HCT116 (cell line): ENCODE measurements around the gene SLIT1. TPM values are rescaled to one million over a fixed set of nuclear protein-coding genes. Genes with fewer than 3 reads are reported as not detected.

ENCODE experiments used
- ATAC-seq: fragments of 200-7000 bp; cut with Tn5 transposase; 2 replicates; pipeline ENCODE4 v1.9.1; 2020; ENCODE audit warnings: mild to moderate bottlenecking, moderate library complexity
- BruUV-seq: library from RNA; stranded (reverse); fragments of 400-500 nt; replicated peaks from 2 replicates; lab custom pipeline; 2021; lab: Mats Ljungman, UMichigan
- CTCF ChIA-PET: fragments of 300-600 bp; sonication (Branson Sonifier 250); formaldehyde crosslinking; loops from one replicate; lab custom pipeline; 2021; ENCODE audit warnings: antibody characterized with exemption; lab: Charles Lee
- POLR2A ChIA-PET: fragments of 300-600, 350-600 bp; sonication (Branson Sonifier 250); formaldehyde crosslinking; loops from one replicate; lab custom pipeline; 2021; ENCODE audit warnings: antibody characterized with exemption; lab: Charles Lee
- RAD21 ChIA-PET, 2 experiments: fragments of 300-600 bp; sonication (Branson Sonifier 250); formaldehyde crosslinking; loops; one replicate each; lab custom pipeline; 2023; ENCODE audit warnings: low total read pairs in 2 of 2; ENCODE audit not compliant: uncharacterized antibody in 2 of 2, unreplicated experiment in 2 of 2, low non-redundant PET in 1 of 2; lab: Charles Lee
- DNase-seq: peaks from one replicate; pipeline ENCODE4 v3.0.0-alpha.2; 2010; ENCODE audit warnings: low read depth, low spot score
- H2AFZ ChIP-seq: fragments of 200-600 bp; shearing (Covaris generic), sonication (generic); 2 replicates; pipeline ENCODE4 v1.6.1; 2017; ENCODE audit warnings: low read depth, mixed run types, mixed read lengths, antibody characterized with exemption, low read length; ENCODE audit not compliant: poor library complexity, severe bottlenecking
- H3K27ac ChIP-seq: 2 replicates; pipeline ENCODE4 v1.5.1; 2012; ENCODE audit warnings: low read depth, low read length
- H3K27me3 ChIP-seq: fragments of 200-600 bp; sonication (generic); 2 replicates; pipeline ENCODE4 v1.6.1; 2016; ENCODE audit warnings: mixed run types, low read length, mixed read lengths; ENCODE audit not compliant: insufficient read depth
- H3K36me3 ChIP-seq, 2 experiments: fragments of 200-500 bp in 1 of 2; fragments of 200-600 bp in 1 of 2; sonication (Bioruptor generic) in 1 of 2; sonication (generic) in 1 of 2; 2 replicates each; pipeline versions ENCODE4 v1.5.1 to v1.6.1; 2014 to 2016; ENCODE audit warnings: low read length in 2 of 2, inconsistent platforms in 1 of 2, mixed read lengths in 1 of 2, mixed run types in 1 of 2; ENCODE audit not compliant: insufficient read depth in 2 of 2, control insufficient read depth in 1 of 2
- H3K4me1 ChIP-seq, 2 experiments: fragments of 200-600 bp in 1 of 2; sonication (generic) in 1 of 2; 2 replicates each; pipeline versions ENCODE4 v1.5.1 to v1.6.1; 2012 to 2017; ENCODE audit warnings: low read length in 2 of 2, inconsistent platforms in 1 of 2, mild to moderate bottlenecking in 1 of 2, mixed read lengths in 1 of 2, mixed run types in 1 of 2, moderate library complexity in 1 of 2; ENCODE audit not compliant: insufficient read depth in 2 of 2, control insufficient read depth in 1 of 2
- H3K4me2 ChIP-seq: fragments of 200-600 bp; sonication (generic); 2 replicates; pipeline ENCODE4 v1.6.1; 2017; ENCODE audit warnings: mixed run types, low read length, mixed read lengths
- H3K4me3 ChIP-seq, 2 experiments: fragments of 200-600 bp in 1 of 2; sonication (generic) in 1 of 2; replicated peaks in 1 of 2; 2 replicates each; pipeline ENCODE4 v1.5.1; 2011 to 2016; ENCODE audit warnings: low read length in 2 of 2, control low read depth in 1 of 2, low read depth in 1 of 2, mild to moderate bottlenecking in 1 of 2, mixed read lengths in 1 of 2, mixed run types in 1 of 2
- H3K79me2 ChIP-seq: fragments of 200-600 bp; sonication (generic); 2 replicates; pipeline ENCODE4 v1.6.1; 2017; ENCODE audit warnings: mild to moderate bottlenecking, mixed run types, low read length, moderate library complexity, mixed read lengths; ENCODE audit not compliant: insufficient read depth
- H3K9ac ChIP-seq: fragments of 200-600 bp; sonication (generic); 2 replicates; pipeline ENCODE4 v1.6.1; 2016; ENCODE audit warnings: low read length, mixed read lengths
- H3K9me2 ChIP-seq: fragments of 200-600 bp; sonication (generic), shearing (Covaris generic); 2 replicates; pipeline ENCODE4 v1.6.1; 2017; ENCODE audit warnings: mixed run types, mild to moderate bottlenecking, moderate library complexity; ENCODE audit not compliant: insufficient read depth
- H3K9me3 ChIP-seq, 2 experiments: fragments of 200-500 bp in 1 of 2; fragments of 200-600 bp in 1 of 2; sonication (Bioruptor generic) in 1 of 2; sonication (generic) in 1 of 2; 2 replicates each; pipeline ENCODE4 v1.6.1; 2014 to 2017; ENCODE audit warnings: low read length in 2 of 2, mixed read lengths in 2 of 2, inconsistent platforms in 1 of 2, low read depth in 1 of 2, mild to moderate bottlenecking in 1 of 2, mixed run types in 1 of 2, moderate library complexity in 1 of 2; ENCODE audit not compliant: control insufficient read depth in 1 of 2, insufficient read depth in 1 of 2
- H4K20me1 ChIP-seq: fragments of 200-600 bp; sonication (generic), shearing (Covaris generic); 2 replicates; pipeline ENCODE4 v1.6.1; 2017; ENCODE audit warnings: mixed run types, mild to moderate bottlenecking, moderate library complexity; ENCODE audit not compliant: insufficient read depth
- CBX3 ChIP-seq: IDR thresholded peaks from 2 replicates; pipeline ENCODE4 v1.6.1; 2012; ENCODE audit warnings: low read depth
- CEBPB ChIP-seq: IDR thresholded peaks from 2 replicates; pipeline ENCODE4 v1.6.1; 2012; ENCODE audit warnings: low read depth
- EGR1 ChIP-seq: IDR thresholded peaks from 2 replicates; pipeline ENCODE4 v1.6.1; 2012; ENCODE audit warnings: low read depth
- JUND ChIP-seq: IDR thresholded peaks from 2 replicates; pipeline ENCODE4 v1.6.1; 2012
- SIN3A ChIP-seq: IDR thresholded peaks from 2 replicates; pipeline ENCODE4 v1.6.1; 2012; ENCODE audit warnings: low read depth
- SRF ChIP-seq: IDR thresholded peaks from 2 replicates; pipeline ENCODE4 v1.6.1; 2012; ENCODE audit warnings: low read depth
- ZNF274 ChIP-seq: fragments of 200-500 bp; sonication (Bioruptor generic); IDR thresholded peaks from 2 replicates; pipeline ENCODE4 v1.6.1; 2014; ENCODE audit warnings: mild to moderate bottlenecking, low read depth, low read length, inconsistent platforms
- intact Hi-C: fragments of 100-400 bp; cut with micrococcal nuclease; formaldehyde crosslinking; loops from 2 replicates; pipeline ENCODE4 v1.10.0; 2022
- total RNA-seq: library from RNA; stranded (reverse); gene quantifications from one replicate; pipeline ENCODE4 v1.2.1, GENCODE V29; 2021; ENCODE audit not compliant: unreplicated experiment
- TF ChIP-seq, protein P1 (sequence below), 3 experiments: fragments of 200-600 bp in 1 of 3; sonication (generic) in 1 of 3; IDR thresholded peaks in 2 of 3; conservative IDR thresholded peaks in 1 of 3; 2 replicates each; pipeline ENCODE4 v1.5.1; 2012 to 2017; ENCODE audit warnings: low read depth in 2 of 3, low read length in 2 of 3, antibody characterized with exemption in 1 of 3, borderline replicate concordance in 1 of 3, control low read depth in 1 of 3, mild to moderate bottlenecking in 1 of 3, mixed read lengths in 1 of 3, mixed run types in 1 of 3, moderate library complexity in 1 of 3; ENCODE audit not compliant: insufficient read depth in 1 of 3
- TF ChIP-seq, protein P2 (sequence below): IDR thresholded peaks from 2 replicates; pipeline ENCODE4 v1.6.1; 2012
- TF ChIP-seq, protein P3 (sequence below): IDR thresholded peaks from 2 replicates; pipeline ENCODE4 v1.6.1; 2012
- TF ChIP-seq, protein P4 (sequence below): IDR thresholded peaks from 2 replicates; pipeline ENCODE4 v1.6.1; 2012; ENCODE audit warnings: low read depth

The SLIT1 gene
- total RNA-seq, 1 experiment from 2014 or later, result 0.42 TPM

DNA sequence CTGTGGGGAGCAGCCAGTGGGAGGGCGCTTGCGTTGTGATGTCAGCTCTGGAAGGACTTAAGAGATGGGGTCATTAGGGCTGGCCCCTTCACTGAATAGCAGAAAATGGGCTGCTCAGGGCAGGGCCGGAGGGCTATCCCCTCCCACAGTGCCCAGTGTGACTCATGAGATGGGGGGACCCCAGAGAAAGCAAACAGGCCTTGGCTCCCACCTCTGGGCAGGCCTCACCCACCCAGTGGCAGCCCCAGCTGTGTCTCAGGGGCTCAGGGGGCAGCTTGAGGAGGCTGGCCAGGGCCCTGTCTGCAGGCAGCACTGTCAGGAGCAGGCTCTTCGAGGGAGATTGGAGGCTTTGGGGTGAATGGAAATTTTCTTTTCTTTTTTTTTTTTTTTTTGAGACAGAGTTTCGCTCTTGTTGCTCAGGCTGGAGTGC is 168.3 kb downstream of the SLIT1 start (continued):
- TF ChIP-seq, protein P1, sequence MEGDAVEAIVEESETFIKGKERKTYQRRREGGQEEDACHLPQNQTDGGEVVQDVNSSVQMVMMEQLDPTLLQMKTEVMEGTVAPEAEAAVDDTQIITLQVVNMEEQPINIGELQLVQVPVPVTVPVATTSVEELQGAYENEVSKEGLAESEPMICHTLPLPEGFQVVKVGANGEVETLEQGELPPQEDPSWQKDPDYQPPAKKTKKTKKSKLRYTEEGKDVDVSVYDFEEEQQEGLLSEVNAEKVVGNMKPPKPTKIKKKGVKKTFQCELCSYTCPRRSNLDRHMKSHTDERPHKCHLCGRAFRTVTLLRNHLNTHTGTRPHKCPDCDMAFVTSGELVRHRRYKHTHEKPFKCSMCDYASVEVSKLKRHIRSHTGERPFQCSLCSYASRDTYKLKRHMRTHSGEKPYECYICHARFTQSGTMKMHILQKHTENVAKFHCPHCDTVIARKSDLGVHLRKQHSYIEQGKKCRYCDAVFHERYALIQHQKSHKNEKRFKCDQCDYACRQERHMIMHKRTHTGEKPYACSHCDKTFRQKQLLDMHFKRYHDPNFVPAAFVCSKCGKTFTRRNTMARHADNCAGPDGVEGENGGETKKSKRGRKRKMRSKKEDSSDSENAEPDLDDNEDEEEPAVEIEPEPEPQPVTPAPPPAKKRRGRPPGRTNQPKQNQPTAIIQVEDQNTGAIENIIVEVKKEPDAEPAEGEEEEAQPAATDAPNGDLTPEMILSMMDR (IDR thresholded peaks at IDR 0.05 in 2 of 3, conservative IDR thresholded peaks at IDR 0.05 in 1 of 3; ENCODE audit: borderline replicate concordance in 1 of 3, insufficient read depth in 1 of 3, low read depth in 2 of 3, low read length in 2 of 3), result no peak
- TF ChIP-seq ZNF274, result no peak
- TF ChIP-seq JUND, result no peak
- TF ChIP-seq, protein P2, sequence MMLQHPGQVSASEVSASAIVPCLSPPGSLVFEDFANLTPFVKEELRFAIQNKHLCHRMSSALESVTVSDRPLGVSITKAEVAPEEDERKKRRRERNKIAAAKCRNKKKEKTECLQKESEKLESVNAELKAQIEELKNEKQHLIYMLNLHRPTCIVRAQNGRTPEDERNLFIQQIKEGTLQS, result no peak
- TF ChIP-seq, protein P3, sequence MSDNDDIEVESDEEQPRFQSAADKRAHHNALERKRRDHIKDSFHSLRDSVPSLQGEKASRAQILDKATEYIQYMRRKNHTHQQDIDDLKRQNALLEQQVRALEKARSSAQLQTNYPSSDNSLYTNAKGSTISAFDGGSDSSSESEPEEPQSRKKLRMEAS, result no peak

- ATAC-seq, result no peak
- CTCF ChIA-PET, result interaction anchor here (0.9 to 1.5 kb wide), 2 partner anchors 9 to 11 kb away, joined by 3 to 8 read pairs; no protein-coding TSS in a partner anchor
Measured at GRCh38 chr10:97016728-97017473, 168.9 kb downstream of the SLIT1 start.

More at GRCh38 chr10:97016728-97017473, 168.9 kb downstream of the SLIT1 start:
- RAD21 ChIA-PET, result no interaction called here
- H3K27me3 ChIP-seq, result no peaks in the 10 kb centered on the region
- H3K9me2 ChIP-seq, result no peaks in the 10 kb centered on the region
- no peaks in the 10 kb centered on the region for H3K4me1 ChIP-seq
- no peak overlapping the region for H3K27ac ChIP-seq
- no peaks in the 10 kb centered on the region for H4K20me1 ChIP-seq
- no peaks in the 10 kb centered on the region for H3K9me3 ChIP-seq
- no peak overlapping the region for H3K9ac ChIP-seq
- H2AFZ ChIP-seq, result no peak overlapping the region
- no peak for DNase-seq
- H3K79me2 ChIP-seq, result no peaks in the 10 kb centered on the region
- intact Hi-C loops, result no loop called here
- TF ChIP-seq, protein P3, result no peak
- TF ChIP-seq EGR1 (no peak), SRF (no peak), CEBPB (no peak), SIN3A (no peak), CBX3 (no peak)
- TF ChIP-seq, protein P4, sequence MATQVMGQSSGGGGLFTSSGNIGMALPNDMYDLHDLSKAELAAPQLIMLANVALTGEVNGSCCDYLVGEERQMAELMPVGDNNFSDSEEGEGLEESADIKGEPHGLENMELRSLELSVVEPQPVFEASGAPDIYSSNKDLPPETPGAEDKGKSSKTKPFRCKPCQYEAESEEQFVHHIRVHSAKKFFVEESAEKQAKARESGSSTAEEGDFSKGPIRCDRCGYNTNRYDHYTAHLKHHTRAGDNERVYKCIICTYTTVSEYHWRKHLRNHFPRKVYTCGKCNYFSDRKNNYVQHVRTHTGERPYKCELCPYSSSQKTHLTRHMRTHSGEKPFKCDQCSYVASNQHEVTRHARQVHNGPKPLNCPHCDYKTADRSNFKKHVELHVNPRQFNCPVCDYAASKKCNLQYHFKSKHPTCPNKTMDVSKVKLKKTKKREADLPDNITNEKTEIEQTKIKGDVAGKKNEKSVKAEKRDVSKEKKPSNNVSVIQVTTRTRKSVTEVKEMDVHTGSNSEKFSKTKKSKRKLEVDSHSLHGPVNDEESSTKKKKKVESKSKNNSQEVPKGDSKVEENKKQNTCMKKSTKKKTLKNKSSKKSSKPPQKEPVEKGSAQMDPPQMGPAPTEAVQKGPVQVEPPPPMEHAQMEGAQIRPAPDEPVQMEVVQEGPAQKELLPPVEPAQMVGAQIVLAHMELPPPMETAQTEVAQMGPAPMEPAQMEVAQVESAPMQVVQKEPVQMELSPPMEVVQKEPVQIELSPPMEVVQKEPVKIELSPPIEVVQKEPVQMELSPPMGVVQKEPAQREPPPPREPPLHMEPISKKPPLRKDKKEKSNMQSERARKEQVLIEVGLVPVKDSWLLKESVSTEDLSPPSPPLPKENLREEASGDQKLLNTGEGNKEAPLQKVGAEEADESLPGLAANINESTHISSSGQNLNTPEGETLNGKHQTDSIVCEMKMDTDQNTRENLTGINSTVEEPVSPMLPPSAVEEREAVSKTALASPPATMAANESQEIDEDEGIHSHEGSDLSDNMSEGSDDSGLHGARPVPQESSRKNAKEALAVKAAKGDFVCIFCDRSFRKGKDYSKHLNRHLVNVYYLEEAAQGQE, result no peak
- TF ChIP-seq, protein P1 (IDR thresholded peaks at IDR 0.05 in 2 of 3, conservative IDR thresholded peaks at IDR 0.05 in 1 of 3; ENCODE audit: borderline replicate concordance in 1 of 3, insufficient read depth in 1 of 3, low read depth in 2 of 3, low read length in 2 of 3), result no peak
- TF ChIP-seq, all 23 proteins: peak for 0
- no peak overlapping the region for H3K4me2 ChIP-seq
- no peaks in the 10 kb centered on the region for H3K36me3 ChIP-seq
- no peak overlapping the region for H3K4me3 ChIP-seq
- POLR2A ChIA-PET, result no interaction called here
- BruUV-seq, result no TSS peak
